ENCODE results near the gene ITGA8. TPM values are rescaled to one million over a fixed set of nuclear protein-coding genes. Genes with fewer than 3 reads are reported as not detected.
"Not testable (repeated sequence)": the region's sequence is repeated elsewhere in the genome, so short reads cannot be mapped to it uniquely, and the experiment has no call there.

ITGA8 gene
- total RNA-seq, 1 experiment from 2014 or later: not detected

GRCh38 chr10:15632456-15633091 lies 87.1 kb downstream of the ITGA8 start:
- no peak for DNase-seq
- Histone ChIP-seq H3K4me3 (ENCODE audit: low read length) (no peak overlapping the region), H3K36me3 (ENCODE audit: insufficient read depth, low read length) (no peaks in the 10 kb centered on the region), H3K9ac (ENCODE audit: low read length) (no peak overlapping the region), H3K27me3 (ENCODE audit: low read length) (no peaks in the 10 kb centered on the region), H2AFZ (ENCODE audit: low read length) (no peak overlapping the region), H3K4me2 (ENCODE audit: low read depth, low read length, poor library complexity, severe bottlenecking) (no peak overlapping the region), H3K79me2 (ENCODE audit: low read length) (no peaks in the 10 kb centered on the region), H4K20me1 (ENCODE audit: insufficient read depth, low read depth, low read length) (no peaks in the 10 kb centered on the region), H3K4me1 (ENCODE audit: low read length) (no peaks in the 10 kb centered on the region), H3K9me2 (replicated peaks; ENCODE audit: insufficient read depth, low read length) (no peaks in the 10 kb centered on the region), H3K9me3 (ENCODE audit: low read length) (no peaks in the 10 kb centered on the region), H3K27ac (ENCODE audit: low read length) (no peak overlapping the region)

- DNase-seq; H3K36me3 ChIP-seq (ENCODE audit: insufficient read depth, low read length): not testable (repeated sequence)
Observed at GRCh38 chr10:15631205-15631604, 88.5 kb downstream of the ITGA8 start.

GRCh38 chr10:15630353-15630752 lies 89.4 kb downstream of the ITGA8 start:
- no peak overlapping the region for H3K4me3 ChIP-seq (ENCODE audit: low read length)
- no peak for DNase-seq
- H3K36me3 ChIP-seq (ENCODE audit: insufficient read depth, low read length): no peaks in the 10 kb centered on the region
- no peak overlapping the region for H3K27ac ChIP-seq (ENCODE audit: low read length)
- H3K4me1 ChIP-seq (ENCODE audit: low read length): no peaks in the 10 kb centered on the region
- no peaks in the 10 kb centered on the region for H4K20me1 ChIP-seq (ENCODE audit: insufficient read depth, low read depth, low read length)
- no peak overlapping the region for H3K9ac ChIP-seq (ENCODE audit: low read length)
- H3K79me2 ChIP-seq (ENCODE audit: low read length): no peaks in the 10 kb centered on the region
- no peak overlapping the region for H2AFZ ChIP-seq (ENCODE audit: low read length)
- H3K4me2 ChIP-seq (ENCODE audit: low read depth, low read length, poor library complexity, severe bottlenecking): no peak overlapping the region
- H3K9me3 ChIP-seq (ENCODE audit: low read length): no peaks in the 10 kb centered on the region
- H3K27me3 ChIP-seq (ENCODE audit: low read length): no peaks in the 10 kb centered on the region
- H3K9me2 ChIP-seq (replicated peaks; ENCODE audit: insufficient read depth, low read length): no peaks in the 10 kb centered on the region

More at GRCh38 chr10:15631205-15631604, 88.5 kb downstream of the ITGA8 start:
- H3K9ac ChIP-seq (ENCODE audit: low read length); H2AFZ ChIP-seq (ENCODE audit: low read length); H3K9me2 ChIP-seq (replicated peaks; ENCODE audit: insufficient read depth, low read length); H3K79me2 ChIP-seq (ENCODE audit: low read length); H3K27me3 ChIP-seq (ENCODE audit: low read length); H3K27ac ChIP-seq (ENCODE audit: low read length); H3K9me3 ChIP-seq (ENCODE audit: low read length); H3K4me2 ChIP-seq (ENCODE audit: low read depth, low read length, poor library complexity, severe bottlenecking); H3K4me3 ChIP-seq (ENCODE audit: low read length); H3K4me1 ChIP-seq (ENCODE audit: low read length); H4K20me1 ChIP-seq (ENCODE audit: insufficient read depth, low read depth, low read length): not testable (repeated sequence)

- Histone ChIP-seq H3K79me2 (ENCODE audit: low read length) (no peaks in the 10 kb centered on the region), H3K27ac (ENCODE audit: low read length) (no peak overlapping the region), H3K36me3 (ENCODE audit: insufficient read depth, low read length) (no peaks in the 10 kb centered on the region), H4K20me1 (ENCODE audit: insufficient read depth, low read depth, low read length) (no peaks in the 10 kb centered on the region), H2AFZ (ENCODE audit: low read length) (no peak overlapping the region), H3K9me3 (ENCODE audit: low read length) (no peaks in the 10 kb centered on the region), H3K9me2 (replicated peaks; ENCODE audit: insufficient read depth, low read length) (no peaks in the 10 kb centered on the region), H3K27me3 (ENCODE audit: low read length) (no peaks in the 10 kb centered on the region), H3K4me1 (ENCODE audit: low read length) (no peaks in the 10 kb centered on the region), H3K4me2 (ENCODE audit: low read depth, low read length, poor library complexity, severe bottlenecking) (no peak overlapping the region), H3K4me3 (ENCODE audit: low read length) (no peak overlapping the region), H3K9ac (ENCODE audit: low read length) (no peak overlapping the region)
- DNase-seq: no peak
Observed at GRCh38 chr10:15627617-15628196, 92.0 kb downstream of the ITGA8 start.

- H3K4me2 ChIP-seq (ENCODE audit: low read depth, low read length, poor library complexity, severe bottlenecking): no peak overlapping the region
- H3K4me1 ChIP-seq (ENCODE audit: low read length): no peaks in the 10 kb centered on the region
- no peaks in the 10 kb centered on the region for H3K79me2 ChIP-seq (ENCODE audit: low read length)
- no peaks in the 10 kb centered on the region for H4K20me1 ChIP-seq (ENCODE audit: insufficient read depth, low read depth, low read length)
- H3K36me3 ChIP-seq (ENCODE audit: insufficient read depth, low read length): no peaks in the 10 kb centered on the region
- H3K27ac ChIP-seq (ENCODE audit: low read length): no peak overlapping the region
- H3K4me3 ChIP-seq (ENCODE audit: low read length): no peak overlapping the region
- no peaks in the 10 kb centered on the region for H3K27me3 ChIP-seq (ENCODE audit: low read length)
- no peaks in the 10 kb centered on the region for H3K9me2 ChIP-seq (replicated peaks; ENCODE audit: insufficient read depth, low read length)
- no peak overlapping the region for H2AFZ ChIP-seq (ENCODE audit: low read length)
- H3K9me3 ChIP-seq (ENCODE audit: low read length): no peaks in the 10 kb centered on the region
- no peak for DNase-seq
- H3K9ac ChIP-seq (ENCODE audit: low read length): no peak overlapping the region
Observed at GRCh38 chr10:15626937-15627336, 92.8 kb downstream of the ITGA8 start.

- no peak for DNase-seq
- Histone ChIP-seq H3K9me2 (replicated peaks; ENCODE audit: insufficient read depth, low read length) (no peaks in the 10 kb centered on the region), H3K79me2 (ENCODE audit: low read length) (no peaks in the 10 kb centered on the region), H3K4me1 (ENCODE audit: low read length) (no peaks in the 10 kb centered on the region), H3K4me2 (ENCODE audit: low read depth, low read length, poor library complexity, severe bottlenecking) (no peak overlapping the region), H3K9me3 (ENCODE audit: low read length) (no peaks in the 10 kb centered on the region), H3K27me3 (ENCODE audit: low read length) (no peaks in the 10 kb centered on the region), H3K9ac (ENCODE audit: low read length) (no peak overlapping the region), H3K27ac (ENCODE audit: low read length) (no peak overlapping the region), H3K4me3 (ENCODE audit: low read length) (no peak overlapping the region), H4K20me1 (ENCODE audit: insufficient read depth, low read depth, low read length) (no peaks in the 10 kb centered on the region), H3K36me3 (ENCODE audit: insufficient read depth, low read length) (no peaks in the 10 kb centered on the region), H2AFZ (ENCODE audit: low read length) (no peak overlapping the region)
Observed at GRCh38 chr10:15625261-15625660, 94.5 kb downstream of the ITGA8 start.

- Histone ChIP-seq H3K79me2 (ENCODE audit: low read length) (no peaks in the 10 kb centered on the region), H3K9ac (ENCODE audit: low read length) (no peak overlapping the region), H3K27ac (ENCODE audit: low read length) (no peak overlapping the region), H4K20me1 (ENCODE audit: insufficient read depth, low read depth, low read length) (no peaks in the 10 kb centered on the region), H3K36me3 (ENCODE audit: insufficient read depth, low read length) (no peaks in the 10 kb centered on the region), H3K27me3 (ENCODE audit: low read length) (no peaks in the 10 kb centered on the region), H3K9me3 (ENCODE audit: low read length) (no peaks in the 10 kb centered on the region), H3K4me1 (ENCODE audit: low read length) (no peaks in the 10 kb centered on the region), H3K4me3 (ENCODE audit: low read length) (no peak overlapping the region), H3K4me2 (ENCODE audit: low read depth, low read length, poor library complexity, severe bottlenecking) (no peak overlapping the region), H2AFZ (ENCODE audit: low read length) (no peak overlapping the region), H3K9me2 (replicated peaks; ENCODE audit: insufficient read depth, low read length) (no peaks in the 10 kb centered on the region)
- no peak for DNase-seq
Observed at GRCh38 chr10:15624401-15625196, 95.1 kb downstream of the ITGA8 start.

- Histone ChIP-seq H3K79me2 (ENCODE audit: low read length) (no peaks in the 10 kb centered on the region), H2AFZ (ENCODE audit: low read length) (no peak overlapping the region), H3K27ac (ENCODE audit: low read length) (no peak overlapping the region), H3K4me2 (ENCODE audit: low read depth, low read length, poor library complexity, severe bottlenecking) (no peak overlapping the region), H3K4me3 (ENCODE audit: low read length) (no peak overlapping the region), H3K9me3 (ENCODE audit: low read length) (no peaks in the 10 kb centered on the region), H4K20me1 (ENCODE audit: insufficient read depth, low read depth, low read length) (no peaks in the 10 kb centered on the region), H3K9me2 (replicated peaks; ENCODE audit: insufficient read depth, low read length) (no peaks in the 10 kb centered on the region), H3K9ac (ENCODE audit: low read length) (no peak overlapping the region), H3K36me3 (ENCODE audit: insufficient read depth, low read length) (no peaks in the 10 kb centered on the region), H3K4me1 (ENCODE audit: low read length) (no peaks in the 10 kb centered on the region), H3K27me3 (ENCODE audit: low read length) (no peaks in the 10 kb centered on the region)
- DNase-seq: no peak
Observed at GRCh38 chr10:15620836-15621515, 98.7 kb downstream of the ITGA8 start.
